Activated CD8-positive, alpha-beta T cell treated with anti-CD3 and anti-CD28 coated beads, Interleukin-2, amount 10 ng/mL, durations not matched to agents 7 days and 5 days (primary cell): ENCODE data around the gene TAP2. TPM values are rescaled to one million over a fixed set of nuclear protein-coding genes. Genes with fewer than 3 reads are reported as not detected.

Source experiments
- ATAC-seq: fragments of 150-1000 bp; cut with Tn5 transposase; one replicate; pipeline ENCODE4 v1.10.0; 2021; ENCODE audit warnings: moderate library complexity
- CTCF ChIA-PET: fragments of 350-600 bp; sonication (Branson Sonifier 250); formaldehyde crosslinking; loops from one replicate; lab custom pipeline; 2021; ENCODE audit warnings: antibody characterized with exemption; lab: Charles Lee
- POLR2A ChIA-PET: fragments of 350-600 bp; sonication (Branson Sonifier 250); formaldehyde crosslinking; loops from one replicate; lab custom pipeline; 2021; ENCODE audit warnings: antibody characterized with exemption; lab: Charles Lee
- DNase-seq: peaks from one replicate; pipeline ENCODE4 v3.0.0-alpha.2; 2020
- H3K27ac Mint-ChIP-seq: one replicate; pipeline ENCODE4 v1.8.0; 2021; ENCODE audit warnings: mild to moderate bottlenecking, mixed read lengths
- H3K27me3 Mint-ChIP-seq: one replicate; pipeline ENCODE4 v1.8.0; 2021; ENCODE audit warnings: low read depth, mixed read lengths
- H3K36me3 Mint-ChIP-seq: one replicate; pipeline ENCODE4 v1.8.0; 2021; ENCODE audit warnings: low read depth, mixed read lengths
- H3K4me1 Mint-ChIP-seq: one replicate; pipeline ENCODE4 v1.8.0; 2021; ENCODE audit warnings: low read depth, mixed read lengths
- H3K4me3 Mint-ChIP-seq: one replicate; pipeline ENCODE4 v1.8.0; 2021; ENCODE audit warnings: mild to moderate bottlenecking, mixed read lengths
- H3K9me3 Mint-ChIP-seq: one replicate; pipeline ENCODE4 v1.8.0; 2022; ENCODE audit warnings: mixed read lengths; ENCODE audit not compliant: insufficient read depth
- total RNA-seq, 2 experiments: library from RNA; stranded (reverse); gene quantifications; one replicate each; pipeline ENCODE4 v1.2.3, GENCODE V29; 2021

TAP2 gene
- total RNA-seq, 2 experiments from 2014 or later = 145 to 159 TPM

GRCh38 chr6:32844839-32845383 is 6.4 kb upstream of the TAP2 start:
- no peak for ATAC-seq

GRCh38 chr6:32843979-32844838 is 5.7 kb upstream of the TAP2 start, which contains the start of gene PSMB8:
Gene PSMB8, minus strand, starts transcription at chr6:32844047. Its CDS starts 51 bp downstream, at chr6:32843996.
- ATAC-seq (peak; percentile 70), DNase-seq (peak; percentile 99)
- ChIA-PET CTCF (interaction anchor here (1.2 to 10.8 kb wide), 7 partner anchors 10 to 140 kb away, joined by 3 to 512 read pairs (median 10); partner anchors contain the start of genes HLA-DMA, PSMB9 and TAP1), POLR2A (interaction anchor here (0.6 to 11.9 kb wide), 22 partner anchors 11 to 1859 kb away, joined by 3 to 812 read pairs (median 4); partner anchors contain the start of genes BRD2, PSMB9, RPS18 and TAP1)
- H3K36me3 Mint-ChIP-seq = peaks cover 93% of the 10 kb centered on the region
- peaks cover 71% of the 10 kb centered on the region for H3K4me1 Mint-ChIP-seq
- no peaks in the 10 kb centered on the region for H3K9me3 Mint-ChIP-seq
- no peaks in the 10 kb centered on the region for H3K27me3 Mint-ChIP-seq
- peak within 1 kb of the TSS; percentile 99 for H3K27ac Mint-ChIP-seq
- H3K4me3 Mint-ChIP-seq = peak within 1 kb of the TSS; percentile 98

More at GRCh38 chr6:32844839-32845383, 6.4 kb upstream of the TAP2 start:
- ChIA-PET CTCF (interaction anchor here (0.9 to 10.8 kb wide), 11 partner anchors 10 to 140 kb away, joined by 3 to 512 read pairs (median 9); partner anchors contain the start of genes HLA-DMA, PSMB9 and TAP1), POLR2A (interaction anchor here (0.6 to 11.9 kb wide), 24 partner anchors 10 to 1193 kb away, joined by 3 to 812 read pairs (median 4); partner anchors contain the start of genes BRD2, HLA-DMA, PSMB9 and RPS18)
- DNase-seq = no peak
- H3K4me1 Mint-ChIP-seq = peaks cover 69% of the 10 kb centered on the region
- H3K4me3 Mint-ChIP-seq = peak overlapping the region; percentile 98
- no peaks in the 10 kb centered on the region for H3K27me3 Mint-ChIP-seq
- peaks cover 91% of the 10 kb centered on the region for H3K36me3 Mint-ChIP-seq
- H3K9me3 Mint-ChIP-seq = no peaks in the 10 kb centered on the region
- peak overlapping the region; percentile 99 for H3K27ac Mint-ChIP-seq

DNA sequence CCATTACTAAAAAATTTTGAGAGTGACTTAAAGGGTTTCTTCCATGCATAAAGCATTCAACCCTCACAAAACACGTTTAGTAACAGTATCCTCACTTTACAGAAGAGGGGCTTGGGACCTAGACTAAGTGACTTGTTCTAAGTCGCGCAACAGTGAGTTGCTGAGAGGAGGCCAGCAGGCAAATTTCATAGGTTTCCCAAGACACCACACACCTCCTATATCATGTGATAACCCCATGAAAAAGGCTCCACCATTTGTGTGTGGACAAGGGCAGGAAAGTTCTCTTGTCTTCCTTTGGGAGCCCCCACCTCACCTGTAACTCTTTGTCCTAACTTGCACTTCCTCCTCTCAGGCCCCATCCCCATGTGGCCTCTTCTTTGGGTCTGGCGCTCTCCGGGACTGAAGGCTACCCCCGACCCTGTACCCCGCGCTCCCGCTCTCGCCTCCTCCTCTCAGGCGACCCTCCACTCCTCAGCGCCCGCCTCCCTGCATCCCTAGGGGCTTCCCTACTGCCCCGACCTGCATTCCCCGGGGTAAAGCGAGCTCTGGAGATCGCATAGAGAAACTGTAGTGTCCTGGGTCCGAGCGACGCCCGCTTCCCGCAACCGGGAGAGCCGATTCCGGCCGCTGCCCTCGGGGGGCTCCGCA is 4.9 kb upstream of the TAP2 start:
- Mint-ChIP-seq H3K27ac (peak overlapping the region; percentile 99), H3K36me3 (peaks cover 86% of the 10 kb centered on the region), H3K4me3 (peak overlapping the region; percentile 98), H3K4me1 (peaks cover 68% of the 10 kb centered on the region), H3K9me3 (no peaks in the 10 kb centered on the region), H3K27me3 (no peaks in the 10 kb centered on the region)
- POLR2A ChIA-PET = interaction anchor here (0.5 to 11.9 kb wide), 11 partner anchors 8 to 1859 kb away, joined by 3 to 812 read pairs (median 4); partner anchors contain the start of genes BRD2, PSMB9 and TAP1
- DNase-seq = no peak
- no peak for ATAC-seq
- CTCF ChIA-PET = interaction anchor here (2.3 to 10.8 kb wide), 4 partner anchors 11 to 141 kb away, joined by 10 to 512 read pairs (median 56); partner anchors contain the start of genes PSMB9 and TAP1

DNA sequence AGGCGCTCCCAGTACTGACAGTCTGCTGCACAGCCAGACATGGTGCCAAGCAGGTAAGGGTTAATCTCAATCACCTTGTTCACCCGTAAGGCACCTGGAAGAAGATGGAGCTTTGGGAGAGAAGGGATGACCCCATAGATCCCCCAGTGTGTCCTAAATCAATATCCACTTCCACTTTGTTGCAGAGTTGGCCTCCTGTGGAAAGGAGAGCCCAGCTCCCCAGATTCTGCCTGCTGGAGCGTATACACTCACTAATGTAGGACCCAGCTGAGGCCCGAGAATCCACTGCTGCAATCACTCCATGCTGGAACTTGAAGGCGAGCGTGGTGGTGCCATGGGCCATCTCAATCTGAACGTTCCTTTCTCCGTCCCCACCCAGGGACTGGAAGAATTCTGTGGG is 4.2 kb upstream of the TAP2 start:
- Mint-ChIP-seq H3K27me3 (no peaks in the 10 kb centered on the region), H3K36me3 (peaks cover 78% of the 10 kb centered on the region), H3K4me3 (peak overlapping the region; percentile 98), H3K9me3 (no peaks in the 10 kb centered on the region), H3K4me1 (peaks cover 61% of the 10 kb centered on the region), H3K27ac (peak overlapping the region; percentile 99)
- ChIA-PET POLR2A (interaction anchor here (0.8 to 11.9 kb wide), 7 partner anchors 8 to 138 kb away, joined by 4 to 812 read pairs (median 20); partner anchors contain the start of genes BRD2, HLA-DMA, PSMB9 and TAP1), CTCF (interaction anchor here (1.6 to 10.8 kb wide), 3 partner anchors 15 to 141 kb away, joined by 8 to 512 read pairs (median 400); partner anchors contain the start of genes PSMB9 and TAP1)
- ATAC-seq (no peak), DNase-seq (peak; percentile 21)

- Mint-ChIP-seq H3K4me3 (peak overlapping the region; percentile 98), H3K27ac (peak overlapping the region; percentile 99), H3K36me3 (peaks cover 78% of the 10 kb centered on the region), H3K4me1 (peaks cover 61% of the 10 kb centered on the region), H3K9me3 (no peaks in the 10 kb centered on the region), H3K27me3 (no peaks in the 10 kb centered on the region)
- ChIA-PET CTCF (interaction anchor here (1.2 to 10.8 kb wide), 4 partner anchors 15 to 142 kb away, joined by 6 to 512 read pairs (median 204); partner anchors contain the start of genes PSMB9 and TAP1), POLR2A (interaction anchor here (0.6 to 11.9 kb wide), 9 partner anchors 9 to 1189 kb away, joined by 3 to 812 read pairs (median 5); partner anchors contain the start of genes BAG6, BRD2, HLA-DMA and PSMB9)
- DNase-seq = peak; percentile 20
- no peak for ATAC-seq
Observed at GRCh38 chr6:32842021-32842650, 3.6 kb upstream of the TAP2 start.

GRCh38 chr6:32840604-32841246 is 2.2 kb upstream of the TAP2 start:
- ATAC-seq (peak; percentile 0), DNase-seq (peak; percentile 80)
- H3K27me3 Mint-ChIP-seq = no peaks in the 10 kb centered on the region
- peak overlapping the region; percentile 99 for H3K27ac Mint-ChIP-seq
- CTCF ChIA-PET = interaction anchor here (0.7 to 10.8 kb wide), 7 partner anchors 10 to 131 kb away, joined by 3 to 512 read pairs (median 6); partner anchors contain the start of genes HLA-DMA, PSMB9 and TAP1
- H3K9me3 Mint-ChIP-seq = no peaks in the 10 kb centered on the region
- H3K4me1 Mint-ChIP-seq = peaks cover 64% of the 10 kb centered on the region
- POLR2A ChIA-PET = interaction anchor here (2.5 to 11.9 kb wide), 5 partner anchors 10 to 131 kb away, joined by 20 to 812 read pairs (median 240); partner anchors contain the start of genes BRD2, PSMB9 and TAP1
- H3K4me3 Mint-ChIP-seq = peak overlapping the region; percentile 98
- peaks cover 80% of the 10 kb centered on the region for H3K36me3 Mint-ChIP-seq

DNA sequence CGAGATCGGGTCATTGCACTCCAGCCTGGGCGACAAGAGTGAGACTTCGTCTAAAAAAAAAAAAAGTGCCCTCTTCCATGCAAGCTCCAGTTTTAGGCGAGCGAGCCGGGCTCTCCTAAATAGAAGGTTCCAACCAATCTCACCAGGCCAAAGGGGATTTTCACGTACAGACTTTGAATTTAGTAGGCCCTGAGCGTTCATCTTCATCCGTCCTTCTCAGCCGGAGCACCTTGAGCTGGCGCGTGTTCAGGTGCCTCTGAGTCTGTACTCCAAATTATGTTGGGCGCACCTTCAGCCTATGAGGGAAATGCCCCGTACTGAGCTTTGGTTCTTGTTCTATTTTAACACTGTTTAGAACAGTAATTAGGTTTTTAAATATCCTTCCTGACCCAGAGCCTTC is 817 bp upstream of the TAP2 start:
- peaks cover 70% of the 10 kb centered on the region for H3K4me1 Mint-ChIP-seq
- ChIA-PET POLR2A (interaction anchor here (0.6 to 11.9 kb wide), 9 partner anchors 8 to 216 kb away, joined by 3 to 812 read pairs (median 27); partner anchors contain the start of genes BRD2, PSMB9 and TAP1), CTCF (interaction anchor here (0.8 to 10.8 kb wide), 25 partner anchors 8 to 180 kb away, joined by 3 to 512 read pairs (median 11); partner anchors contain the start of genes BRD2, HLA-DMA, HLA-DMB and PSMB9)
- H3K27me3 Mint-ChIP-seq = no peaks in the 10 kb centered on the region
- peak; percentile 22 for DNase-seq
- peak overlapping the region; percentile 99 for H3K27ac Mint-ChIP-seq
- H3K4me3 Mint-ChIP-seq = peak overlapping the region; percentile 82
- no peaks in the 10 kb centered on the region for H3K9me3 Mint-ChIP-seq
- peaks cover 81% of the 10 kb centered on the region for H3K36me3 Mint-ChIP-seq
- no peak for ATAC-seq

DNA sequence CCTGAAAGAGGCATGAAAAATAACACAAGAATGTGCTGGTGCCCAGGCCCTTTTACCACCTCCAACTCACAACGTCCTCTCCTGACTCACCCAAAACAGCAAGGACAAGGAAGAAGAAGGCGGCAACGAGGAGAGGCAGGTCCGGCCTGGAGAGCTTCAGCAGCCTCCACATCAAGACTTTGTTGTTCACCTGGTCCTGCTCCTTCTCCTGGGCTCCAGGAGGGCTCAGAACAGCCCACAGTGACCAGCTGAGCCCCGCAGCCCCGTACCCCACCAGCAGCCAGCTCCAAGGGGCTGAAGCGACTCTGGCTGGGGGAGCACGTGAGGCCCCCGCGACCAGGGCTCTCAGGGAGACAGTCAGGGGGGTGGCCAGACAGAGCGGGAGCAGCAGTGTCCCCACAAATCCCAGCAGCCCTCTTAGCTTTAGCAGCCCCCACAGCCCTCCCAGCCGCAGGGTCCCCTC is 857 bp downstream of the TAP2 start:
- H3K27me3 Mint-ChIP-seq = no peaks in the 10 kb centered on the region
- peaks cover 87% of the 10 kb centered on the region for H3K4me1 Mint-ChIP-seq

DNA sequence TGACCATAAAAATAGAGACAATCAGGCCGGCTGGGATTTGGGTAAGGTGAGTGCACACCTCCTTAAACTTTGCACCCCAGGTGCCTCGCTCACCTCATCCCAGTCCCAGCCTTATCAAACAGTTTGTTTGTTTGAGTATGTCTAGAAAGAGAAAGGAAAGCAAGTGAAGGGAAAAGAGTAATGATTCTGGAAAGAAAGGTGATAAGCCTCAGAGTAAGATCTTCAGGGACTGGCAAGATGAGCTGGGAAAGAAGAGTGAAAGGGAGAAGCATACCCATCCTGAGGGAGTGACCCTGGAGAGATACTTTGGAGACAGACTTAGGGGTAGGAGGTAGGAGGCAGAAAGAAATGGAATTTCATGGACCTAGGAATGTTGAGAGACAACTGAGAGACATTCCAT is 1.7 kb downstream of the TAP2 start:
- Mint-ChIP-seq H3K4me3 (peak overlapping the region; percentile 82), H3K27me3 (no peaks in the 10 kb centered on the region), H3K4me1 (peaks cover 89% of the 10 kb centered on the region), H3K27ac (peak overlapping the region; percentile 99), H3K9me3 (no peaks in the 10 kb centered on the region), H3K36me3 (peaks cover 84% of the 10 kb centered on the region)
- no peak for ATAC-seq
- CTCF ChIA-PET = interaction anchor here (3.4 to 10.8 kb wide), 4 partner anchors 12 to 149 kb away, joined by 62 to 512 read pairs (median 232); partner anchors contain the start of genes PSMB9 and TAP1
- POLR2A ChIA-PET = interaction anchor here (10.2 to 11.9 kb wide), 2 partner anchors 20 to 135 kb away, joined by 381 to 812 read pairs; partner anchors contain the start of genes BRD2, PSMB9 and TAP1
- DNase-seq = peak; percentile 16

More for the DNA sequence above, 857 bp downstream of the TAP2 start:
- peaks cover 84% of the 10 kb centered on the region for H3K36me3 Mint-ChIP-seq
- no peaks in the 10 kb centered on the region for H3K9me3 Mint-ChIP-seq
- ChIA-PET CTCF (interaction anchor here (0.8 to 10.8 kb wide), 32 partner anchors 8 to 427 kb away, joined by 3 to 512 read pairs (median 8); partner anchors contain the start of genes BRD2, HLA-DMA, HLA-DMB and PSMB9), POLR2A (interaction anchor here (0.8 to 11.9 kb wide), 14 partner anchors 9 to 215 kb away, joined by 3 to 812 read pairs (median 6); partner anchors contain the start of genes BRD2, HLA-DMA, PSMB9 and TAP1)
- H3K27ac Mint-ChIP-seq = peak overlapping the region; percentile 99
- ATAC-seq = no peak
- peak overlapping the region; percentile 82 for H3K4me3 Mint-ChIP-seq
- DNase-seq = peak; percentile 21
